ENCODE results near the gene LRRC8C. TPM values are rescaled to one million over a fixed set of nuclear protein-coding genes. Genes with fewer than 3 reads are reported as not detected.

The LRRC8C gene
- total and polyA plus RNA-seq, 2 of the 8 experiments (the other 6 are each of a cell fraction or from before 2014, with no cell fraction given): 1.1 to 2.1 TPM

DNA sequence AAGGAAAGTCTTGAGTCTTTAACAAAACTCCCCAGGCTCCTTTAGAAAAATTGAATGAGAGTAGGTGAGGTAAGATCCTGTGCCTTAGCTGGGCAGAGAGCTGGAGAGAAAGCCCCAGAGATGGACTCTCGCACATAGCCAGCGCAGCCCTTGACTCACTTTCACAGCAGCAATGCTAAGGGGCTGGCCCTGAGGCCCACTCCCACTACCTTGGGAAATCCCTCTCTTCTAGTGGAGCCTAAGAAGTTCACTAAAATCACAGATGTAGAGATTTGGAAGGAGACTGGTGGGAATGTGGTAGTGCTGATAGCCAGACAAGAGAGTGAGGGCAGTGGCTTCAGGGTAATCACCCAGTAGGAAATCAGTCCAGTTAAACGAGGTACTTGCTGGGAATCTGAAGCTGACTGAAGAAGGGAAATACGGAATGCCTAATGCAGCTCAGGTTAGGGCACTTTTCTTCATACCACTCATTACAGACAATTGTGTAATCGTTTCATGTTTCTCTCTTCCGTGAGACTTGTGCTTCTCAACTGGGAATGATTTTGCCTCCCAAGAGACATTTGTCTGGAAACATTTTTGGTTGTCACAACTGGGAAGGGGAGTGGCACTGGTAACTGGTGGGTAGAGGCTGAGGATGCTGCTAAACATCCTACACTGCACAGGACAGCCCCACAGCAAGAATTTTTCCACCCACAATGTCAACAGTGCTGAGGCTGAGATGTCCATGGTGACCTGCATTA lies 42.4 kb upstream of the LRRC8C start:
- 93% methylated on average over 6 of the region's 6 CpGs; no CpG with 5 or more reads in 1 of the 2 experiments for WGBS, 2 experiments (ENCODE audit: extremely low coverage in 1 of 2, insufficient coverage in 1 of 2, insufficient read length in 1 of 2, insufficient replicate concordance in 2 of 2, low coverage in 1 of 2, low lambda C conversion rate in 2 of 2, missing lambda C conversion rate in 1 of 2)
- Histone ChIP-seq H2BK15ac (ENCODE audit: low read length) (no peak overlapping the region), H3K79me2 (ENCODE audit: control insufficient read depth in 1 of 2, insufficient read depth in 2 of 2, low read length in 2 of 2) (peaks cover 0 to 10% of the 10 kb centered on the region in 2 experiments; a peak in 1 of 4 replicates), H3K9me3 (ENCODE audit: insufficient read depth in 2 of 2, low read depth in 1 of 2, low read length in 1 of 2) (no peaks in the 10 kb centered on the region), H3K23me2 (ENCODE audit: low read depth, low read length) (no peaks in the 10 kb centered on the region), H3K27me3 (replicated peaks in 1 of 4; ENCODE audit: control insufficient read depth in 3 of 4, extremely low read depth in 1 of 4, insufficient read depth in 3 of 4, low read length in 3 of 4) (no peaks in the 10 kb centered on the region), H3K27ac (ENCODE audit: low read depth, low read length) (no peak overlapping the region), H3K4me1 (replicated peaks in 1 of 4; ENCODE audit: control insufficient read depth in 3 of 4, insufficient read depth in 4 of 4, low read length in 3 of 4) (peaks cover 0 to 13% (median 6%) of the 10 kb centered on the region in 4 experiments; a peak in 5 of 7 replicates), H3K4me3 (ENCODE audit: extremely low read depth in 1 of 4, insufficient read depth in 2 of 4, low read depth in 3 of 4, low read length in 4 of 4) (no peak overlapping the region), H3K23ac (ENCODE audit: insufficient read length) (no peak overlapping the region), H2AFZ (ENCODE audit: low read length) (no peak overlapping the region), H4K5ac (ENCODE audit: insufficient read length, low read depth, low read length) (no peak overlapping the region), H3K4ac (replicated peaks; ENCODE audit: insufficient read length, low read depth, low read length) (no peak overlapping the region), H3K4me2 (ENCODE audit: insufficient read depth in 1 of 2, low read depth in 2 of 2, low read length in 2 of 2) (no peak overlapping the region), H3K18ac (ENCODE audit: extremely low read depth, low read length) (no peak overlapping the region), H2BK12ac (ENCODE audit: low read depth, low read length) (no peak overlapping the region), H2AK5ac (ENCODE audit: low read depth, low read length) (no peak overlapping the region), H3K36me3 (ENCODE audit: control insufficient read depth in 2 of 4, insufficient read depth in 4 of 4, low read length in 3 of 4) (peaks cover 0 to under 1% (median 0%) of the 10 kb centered on the region in 4 experiments; a peak in 2 of 8 replicates), H3K79me1 (ENCODE audit: low read depth, low read length) (no peaks in the 10 kb centered on the region), H3K14ac (ENCODE audit: insufficient read length) (no peak overlapping the region), H4K91ac (replicated peaks; ENCODE audit: insufficient read length, low read length) (no peak overlapping the region), H4K20me1 (replicated peaks in 1 of 2; ENCODE audit: control insufficient read depth in 1 of 2, insufficient read depth in 2 of 2, low read length in 2 of 2) (peaks cover 0 to 3% of the 10 kb centered on the region in 2 experiments), H2BK120ac (replicated peaks; ENCODE audit: low read depth, low read length) (no peak overlapping the region), H3K56ac (replicated peaks; ENCODE audit: insufficient read length, low read depth, low read length) (no peak overlapping the region), H2BK20ac (ENCODE audit: low read length) (no peak overlapping the region), H3K9ac (replicated peaks in 1 of 4; ENCODE audit: extremely low read depth in 1 of 4, low read depth in 3 of 4, low read length in 3 of 4) (no peak overlapping the region), H4K8ac (ENCODE audit: extremely low read depth, insufficient read depth, low read length) (no peak overlapping the region), H2BK5ac (ENCODE audit: low read depth, low read length) (no peak overlapping the region)
- TF ChIP-seq TEAD4 (IDR thresholded peaks at IDR 0.05; ENCODE audit: low read depth, low read length) (no peak), BCL11A (IDR thresholded peaks at IDR 0.05; ENCODE audit: low read depth in 2 of 2, low read length in 2 of 2) (no peak), RAD21 (IDR thresholded peaks at IDR 0.05 in 1 of 2, conservative IDR thresholded peaks at IDR 0.05 in 1 of 2; ENCODE audit: low read depth in 2 of 2, low read length in 2 of 2) (no peak), SUZ12 (IDR thresholded peaks at IDR 0.05; ENCODE audit: low read length) (no peak)
- CTCF ChIA-PET (ENCODE audit: partially characterized antibody): interaction anchor here (0.9 to 2.4 kb wide), 7 partner anchors 8 to 172 kb away, joined by 3 to 8 read pairs (median 5); no protein-coding TSS in a partner anchor
- POLR2A ChIA-PET (ENCODE audit: partially characterized antibody): interaction anchor here (1.3 kb wide), 1 partner anchor 14 kb away, joined by 6 read pairs; no protein-coding TSS in a partner anchor
- FAIRE-seq (no peak), DNase-seq (ENCODE audit: low read depth in 1 of 2, low spot score in 2 of 2) (no peak)

Data from H1 (cell line).